NB4 (cell line): Measurements from ENCODE around the gene CNTN1.

Experiments
- DNase-seq: peaks from one replicate; pipeline ENCODE4 v3.0.0; 2010; ENCODE audit warnings: low read depth
- H3K4me3 ChIP-seq: one replicate; pipeline ENCODE4 v1.5.1; 2011; ENCODE audit warnings: mild to moderate bottlenecking, low read depth, low read length, moderate library complexity
- MAX ChIP-seq: IDR thresholded peaks from 2 replicates; pipeline ENCODE4 v1.6.1; 2011; ENCODE audit warnings: low read depth, low read length
- MYC ChIP-seq: IDR thresholded peaks from 2 replicates; pipeline ENCODE4 v1.6.1; 2011; ENCODE audit warnings: low read depth, low read length
- POLR2A ChIP-seq: IDR thresholded peaks from 2 replicates; pipeline ENCODE4 v1.6.1; 2011; ENCODE audit warnings: mild to moderate bottlenecking; ENCODE audit not compliant: insufficient read length; ENCODE audit errors: extremely low read depth
- TF ChIP-seq, protein P1 (sequence below): IDR thresholded peaks from one replicate; pipeline ENCODE4 v1.5.1; 2012; ENCODE audit warnings: low read depth, low read length

The CNTN1 gene

GRCh38 chr12:40837891-40838429 is 145.7 kb downstream of the CNTN1 start:
- TF ChIP-seq, protein P1, sequence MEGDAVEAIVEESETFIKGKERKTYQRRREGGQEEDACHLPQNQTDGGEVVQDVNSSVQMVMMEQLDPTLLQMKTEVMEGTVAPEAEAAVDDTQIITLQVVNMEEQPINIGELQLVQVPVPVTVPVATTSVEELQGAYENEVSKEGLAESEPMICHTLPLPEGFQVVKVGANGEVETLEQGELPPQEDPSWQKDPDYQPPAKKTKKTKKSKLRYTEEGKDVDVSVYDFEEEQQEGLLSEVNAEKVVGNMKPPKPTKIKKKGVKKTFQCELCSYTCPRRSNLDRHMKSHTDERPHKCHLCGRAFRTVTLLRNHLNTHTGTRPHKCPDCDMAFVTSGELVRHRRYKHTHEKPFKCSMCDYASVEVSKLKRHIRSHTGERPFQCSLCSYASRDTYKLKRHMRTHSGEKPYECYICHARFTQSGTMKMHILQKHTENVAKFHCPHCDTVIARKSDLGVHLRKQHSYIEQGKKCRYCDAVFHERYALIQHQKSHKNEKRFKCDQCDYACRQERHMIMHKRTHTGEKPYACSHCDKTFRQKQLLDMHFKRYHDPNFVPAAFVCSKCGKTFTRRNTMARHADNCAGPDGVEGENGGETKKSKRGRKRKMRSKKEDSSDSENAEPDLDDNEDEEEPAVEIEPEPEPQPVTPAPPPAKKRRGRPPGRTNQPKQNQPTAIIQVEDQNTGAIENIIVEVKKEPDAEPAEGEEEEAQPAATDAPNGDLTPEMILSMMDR, result no peak
- TF ChIP-seq MAX (no peak), POLR2A (no peak), MYC (no peak)
- DNase-seq, result no peak
- H3K4me3 ChIP-seq, result no peak overlapping the region

- no peak for DNase-seq
- TF ChIP-seq MAX (no peak), POLR2A (no peak), MYC (no peak)
- TF ChIP-seq, protein P1, result no peak
- no peak overlapping the region for H3K4me3 ChIP-seq
These were observed 151.3 kb downstream of the CNTN1 start for GRCh38 chr12:40843495-40843894.

DNA sequence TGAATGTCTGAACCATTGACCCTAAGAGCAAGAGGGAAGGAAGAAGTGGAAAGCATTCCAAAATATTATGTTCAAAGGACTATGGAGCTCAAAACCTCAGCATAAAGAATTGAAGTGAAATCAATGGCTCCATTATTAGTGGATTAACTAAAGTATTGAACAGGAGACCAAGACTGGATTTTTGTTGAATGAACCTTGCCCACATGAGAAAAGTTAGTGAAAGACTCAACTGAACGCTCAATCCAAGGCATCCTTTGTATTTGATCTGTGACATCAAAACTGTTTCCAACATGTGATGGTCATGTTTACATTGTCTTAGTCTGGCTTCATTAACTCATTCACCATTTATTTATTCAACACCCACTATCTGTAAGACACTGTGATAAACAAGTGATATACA is 161.0 kb downstream of the CNTN1 start:
- TF ChIP-seq MYC (no peak), MAX (no peak)
- DNase-seq, result no peak

DNA sequence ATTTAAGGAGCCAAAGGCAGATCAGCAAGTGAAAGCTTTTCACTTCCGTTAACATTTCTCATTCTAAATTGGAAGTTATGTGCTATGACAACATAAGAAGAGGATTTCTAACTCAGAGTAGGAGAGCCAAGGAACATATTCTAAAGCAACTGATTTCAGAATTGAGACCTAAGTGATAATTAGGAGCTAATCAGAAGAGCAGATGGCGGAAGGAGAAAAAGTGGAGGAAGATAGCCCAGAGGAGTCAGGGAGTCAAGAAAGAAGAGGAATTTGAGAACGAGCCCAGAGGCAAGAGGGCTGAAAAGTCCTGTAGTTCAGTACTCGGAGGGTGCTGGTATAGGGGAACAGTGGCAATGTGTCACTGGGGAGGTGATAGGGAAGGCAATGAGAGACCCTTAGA is 162.4 kb downstream of the CNTN1 start:
- no peak overlapping the region for H3K4me3 ChIP-seq
- DNase-seq, result no peak
- TF ChIP-seq, protein P1, result no peak
- no peak for TF ChIP-seq MYC
- no peak for TF ChIP-seq MAX
- TF ChIP-seq POLR2A, result no peak

More for the DNA sequence above, 161.0 kb downstream of the CNTN1 start:
- no peak overlapping the region for H3K4me3 ChIP-seq

DNA sequence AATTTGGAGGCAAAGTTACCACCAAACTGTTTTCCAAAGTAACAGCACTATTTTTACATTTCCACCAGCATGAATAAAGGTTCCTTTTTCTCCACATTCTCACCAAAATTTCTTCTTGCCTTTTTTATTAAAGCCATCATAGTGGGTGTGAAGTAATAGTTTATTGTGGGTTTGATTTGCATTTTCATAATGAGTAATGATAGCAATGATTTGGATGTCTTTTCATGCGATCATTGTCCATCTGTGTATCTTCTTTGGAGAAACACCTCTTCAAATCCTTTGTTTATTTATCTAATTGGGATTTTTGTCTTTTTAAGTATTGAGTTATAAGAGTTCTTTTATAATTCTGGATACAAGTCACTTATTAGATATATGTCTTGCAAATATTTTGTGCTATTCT is 172.7 kb downstream of the CNTN1 start:
- DNase-seq, result no peak
- H3K4me3 ChIP-seq, result no peak overlapping the region
- TF ChIP-seq POLR2A (no peak), MYC (no peak), MAX (no peak)
- TF ChIP-seq, protein P1, result no peak

DNA sequence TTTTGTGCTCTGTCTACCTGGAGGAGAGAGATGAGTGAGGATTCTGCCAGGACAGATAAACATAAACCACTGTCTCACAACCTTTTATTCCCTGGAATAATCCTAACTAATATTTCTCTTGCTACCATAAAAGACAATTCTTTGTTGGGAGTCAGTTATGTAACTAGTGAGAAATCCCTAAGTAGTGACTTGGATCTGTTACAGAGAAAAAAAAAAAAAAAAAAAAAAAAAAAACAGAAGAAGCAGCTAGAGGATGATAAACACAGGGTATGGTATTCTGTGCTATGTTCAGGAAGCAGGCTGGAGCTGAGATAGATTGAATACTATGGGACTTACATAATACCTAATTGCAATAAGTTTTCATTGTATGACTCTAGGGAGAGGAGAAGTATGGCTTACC is 178.7 kb downstream of the CNTN1 start:
- TF ChIP-seq MAX (no peak), POLR2A (no peak), MYC (no peak)
- TF ChIP-seq, protein P1, result no peak
- DNase-seq, result no peak
- no peak overlapping the region for H3K4me3 ChIP-seq
